GM20000 (cell line): ENCODE measurements around the gene KYNU.

Experiments used
- DNase-seq: peaks from one replicate; pipeline ENCODE4 v3.0.0; 2012; ENCODE audit warnings: low spot score
- CTCF ChIP-seq: IDR thresholded peaks from 2 replicates; pipeline ENCODE4 v1.5.1; 2012; ENCODE audit warnings: mild to moderate bottlenecking, control low read depth; ENCODE audit errors: extremely low read depth, missing control alignments

Gene KYNU

GRCh38 chr2:142966284-142966683 lies 88.8 kb downstream of the KYNU start:
- no peak for TF ChIP-seq CTCF
- DNase-seq: no peak

- no peak for TF ChIP-seq CTCF
- DNase-seq: no peak
Measured at GRCh38 chr2:142967060-142967459, 89.6 kb downstream of the KYNU start.

GRCh38 chr2:142973160-142973821 lies 95.8 kb downstream of the KYNU start:
- no peak for TF ChIP-seq CTCF
- DNase-seq: no peak

- DNase-seq: no peak
- TF ChIP-seq CTCF: no peak
Measured at GRCh38 chr2:142973822-142974207, 96.4 kb downstream of the KYNU start.

GRCh38 chr2:142974288-142975024 lies 97.0 kb downstream of the KYNU start:
- DNase-seq: no peak
- no peak for TF ChIP-seq CTCF

GRCh38 chr2:142975239-142975638 lies 97.8 kb downstream of the KYNU start:
- TF ChIP-seq CTCF: no peak
- no peak for DNase-seq

GRCh38 chr2:142980246-142981068 lies 103.0 kb downstream of the KYNU start:
- peak; percentile 11 for TF ChIP-seq CTCF
- DNase-seq: peak; percentile 18
